GM19395 (cell line): ENCODE measurements around the gene UGT2B17.
"Not testable (repeated sequence)": the region's sequence is repeated elsewhere in the genome, so short reads cannot be mapped to it uniquely, and the experiment has no call there.

ENCODE experiments used
- ATAC-seq: cut with Tn5 transposase; IDR thresholded peaks from one replicate; pipeline ENCODE4 v1.9.1; 2021; ENCODE audit warnings: mild to moderate bottlenecking, moderate library complexity; ENCODE audit not compliant: unreplicated experiment

UGT2B17 gene

GRCh38 chr4:68569466-68570121 is 6.5 kb downstream of the UGT2B17 start:
- ATAC-seq: peak; percentile 55

- peak; percentile 30 for ATAC-seq
Measured at GRCh38 chr4:68569036-68569435, 7.1 kb downstream of the UGT2B17 start.

- peak; percentile 21 for ATAC-seq
Measured at GRCh38 chr4:68568535-68568934, 7.6 kb downstream of the UGT2B17 start.

GRCh38 chr4:68566364-68566763 is 9.8 kb downstream of the UGT2B17 start:
- not testable (repeated sequence) for ATAC-seq

- not testable (repeated sequence) for ATAC-seq
Measured at GRCh38 chr4:68565082-68565481, 11.0 kb downstream of the UGT2B17 start.

GRCh38 chr4:68560364-68561070 is 15.6 kb downstream of the UGT2B17 start:
- ATAC-seq: not testable (repeated sequence)

- ATAC-seq: peak; percentile 72
Measured at GRCh38 chr4:68553830-68554229, 22.3 kb downstream of the UGT2B17 start.

GRCh38 chr4:68552818-68553811 is 23.0 kb downstream of the UGT2B17 start:
- peak; percentile 71 for ATAC-seq

- ATAC-seq: not testable (repeated sequence)
Measured at GRCh38 chr4:68542742-68543141, 33.4 kb downstream of the UGT2B17 start.

- no peak for ATAC-seq
Measured at GRCh38 chr4:68536375-68536774, 39.7 kb downstream of the UGT2B17 start.

- no peak for ATAC-seq
Measured at GRCh38 chr4:68535974-68536373, 40.1 kb downstream of the UGT2B17 start.

- not testable (repeated sequence) for ATAC-seq
Measured at GRCh38 chr4:68522232-68522631, 53.9 kb downstream of the UGT2B17 start.

GRCh38 chr4:68520985-68521384 is 55.1 kb downstream of the UGT2B17 start:
- ATAC-seq: no peak

GRCh38 chr4:68518889-68519288 is 57.2 kb downstream of the UGT2B17 start:
- no peak for ATAC-seq

- not testable (repeated sequence) for ATAC-seq
Measured at GRCh38 chr4:68505452-68505851, 70.7 kb downstream of the UGT2B17 start.

GRCh38 chr4:68504836-68505235 is 71.3 kb downstream of the UGT2B17 start:
- not testable (repeated sequence) for ATAC-seq

- not testable (repeated sequence) for ATAC-seq
Measured at GRCh38 chr4:68503462-68503861, 72.7 kb downstream of the UGT2B17 start.

- ATAC-seq: no peak
Measured at GRCh38 chr4:68499021-68499420, 77.1 kb downstream of the UGT2B17 start.

GRCh38 chr4:68498413-68499007 is 77.6 kb downstream of the UGT2B17 start:
- ATAC-seq: peak; percentile 88

GRCh38 chr4:68494688-68495087 is 81.4 kb downstream of the UGT2B17 start:
- peak; percentile 64 for ATAC-seq
